ENCODE results near the gene ZNF575. TPM values are rescaled to one million over a fixed set of nuclear protein-coding genes. Genes with fewer than 3 reads are reported as not detected.

ZNF575 gene
- polyA plus RNA-seq, 1 experiment, result 0.16 TPM

DNA sequence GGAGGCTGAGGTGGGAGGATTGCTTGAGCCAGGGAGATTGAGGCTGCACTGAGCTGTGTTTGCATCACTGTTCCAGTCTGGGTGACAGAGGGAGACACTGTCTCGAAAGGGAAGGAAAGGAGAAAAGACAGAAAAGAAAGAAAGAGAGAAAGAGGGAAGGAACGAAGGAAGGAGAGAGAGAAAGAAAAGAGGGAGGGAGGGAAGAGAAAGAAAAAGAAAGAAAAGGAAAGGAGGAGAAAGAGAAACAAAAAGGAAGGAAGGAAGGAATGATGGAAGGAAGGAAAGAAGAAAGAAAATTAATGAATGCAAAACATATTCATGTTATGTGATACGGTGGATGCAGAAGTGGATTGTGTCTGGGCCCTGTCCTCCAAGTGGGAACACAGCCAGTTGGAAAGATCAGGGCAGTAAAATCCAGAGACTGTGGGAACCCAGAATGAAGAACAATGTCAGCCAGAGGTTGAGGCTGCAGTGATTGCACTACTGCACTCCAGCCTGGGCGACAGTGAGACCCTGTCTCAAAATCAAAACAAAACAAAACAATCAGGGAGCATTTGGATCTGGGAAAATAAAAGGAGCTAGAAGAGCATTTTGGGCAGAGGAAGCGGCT lies 34.6 kb upstream of the ZNF575 start:
- Histone ChIP-seq H3K27me3 (ENCODE audit: control insufficient read depth, insufficient read depth, low read length) (no peaks in the 10 kb centered on the region), H3K27ac (ENCODE audit: low read depth, low read length) (no peak overlapping the region), H3K9me3 (ENCODE audit: control insufficient read depth, insufficient read depth, low read length) (no peaks in the 10 kb centered on the region), H3K4me3 (ENCODE audit: low read depth, low read length) (no peak overlapping the region)
- TF ChIP-seq, protein P1, sequence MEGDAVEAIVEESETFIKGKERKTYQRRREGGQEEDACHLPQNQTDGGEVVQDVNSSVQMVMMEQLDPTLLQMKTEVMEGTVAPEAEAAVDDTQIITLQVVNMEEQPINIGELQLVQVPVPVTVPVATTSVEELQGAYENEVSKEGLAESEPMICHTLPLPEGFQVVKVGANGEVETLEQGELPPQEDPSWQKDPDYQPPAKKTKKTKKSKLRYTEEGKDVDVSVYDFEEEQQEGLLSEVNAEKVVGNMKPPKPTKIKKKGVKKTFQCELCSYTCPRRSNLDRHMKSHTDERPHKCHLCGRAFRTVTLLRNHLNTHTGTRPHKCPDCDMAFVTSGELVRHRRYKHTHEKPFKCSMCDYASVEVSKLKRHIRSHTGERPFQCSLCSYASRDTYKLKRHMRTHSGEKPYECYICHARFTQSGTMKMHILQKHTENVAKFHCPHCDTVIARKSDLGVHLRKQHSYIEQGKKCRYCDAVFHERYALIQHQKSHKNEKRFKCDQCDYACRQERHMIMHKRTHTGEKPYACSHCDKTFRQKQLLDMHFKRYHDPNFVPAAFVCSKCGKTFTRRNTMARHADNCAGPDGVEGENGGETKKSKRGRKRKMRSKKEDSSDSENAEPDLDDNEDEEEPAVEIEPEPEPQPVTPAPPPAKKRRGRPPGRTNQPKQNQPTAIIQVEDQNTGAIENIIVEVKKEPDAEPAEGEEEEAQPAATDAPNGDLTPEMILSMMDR (IDR thresholded peaks at IDR 0.05; ENCODE audit: low read depth, low read length), result no peak
- DNase-seq (ENCODE audit: low read depth, low spot score), result no peak
- CTCF ChIA-PET, result interaction anchor here (1.0 to 1.2 kb wide), 2 partner anchors 21 to 51 kb away, joined by 3 read pairs; no protein-coding TSS in a partner anchor
- POLR2A ChIA-PET, result interaction anchor here (0.6 kb wide), 1 partner anchor 41 kb away, joined by 3 read pairs; no protein-coding TSS in a partner anchor

DNA sequence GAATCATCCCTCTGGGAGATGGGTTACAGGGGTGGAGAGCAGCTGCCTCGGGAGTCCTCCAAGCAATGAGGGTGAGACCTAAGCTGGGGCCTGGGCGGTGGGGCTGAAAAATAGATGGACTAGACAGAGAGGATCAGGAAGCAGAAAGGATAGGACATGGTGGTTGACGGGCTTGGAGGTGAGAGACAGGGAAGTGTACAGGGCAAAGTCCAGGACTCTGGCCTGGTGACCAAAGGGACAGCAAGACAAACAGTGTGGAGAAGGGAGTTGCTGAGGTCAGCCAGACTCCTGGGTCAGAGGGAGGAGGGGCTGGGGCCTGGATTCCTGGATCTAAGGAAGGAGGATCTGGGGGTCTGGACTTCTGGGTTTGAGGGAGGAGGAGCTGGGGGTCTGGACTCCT lies 33.9 kb upstream of the ZNF575 start:
- no peak for DNase-seq (ENCODE audit: low read depth, low spot score)
- Histone ChIP-seq H3K9me3 (ENCODE audit: control insufficient read depth, insufficient read depth, low read length) (no peaks in the 10 kb centered on the region), H3K4me3 (ENCODE audit: low read depth, low read length) (no peak overlapping the region), H3K27me3 (ENCODE audit: control insufficient read depth, insufficient read depth, low read length) (no peaks in the 10 kb centered on the region), H3K27ac (ENCODE audit: low read depth, low read length) (no peak overlapping the region)
- ChIA-PET POLR2A (interaction anchor here (0.6 kb wide), 1 partner anchor 42 kb away, joined by 3 read pairs; no protein-coding TSS in a partner anchor), CTCF (interaction anchor here (1.0 to 1.2 kb wide), 2 partner anchors 20 to 52 kb away, joined by 3 read pairs; no protein-coding TSS in a partner anchor)
- TF ChIP-seq, protein P1 (IDR thresholded peaks at IDR 0.05; ENCODE audit: low read depth, low read length), result no peak

DNA sequence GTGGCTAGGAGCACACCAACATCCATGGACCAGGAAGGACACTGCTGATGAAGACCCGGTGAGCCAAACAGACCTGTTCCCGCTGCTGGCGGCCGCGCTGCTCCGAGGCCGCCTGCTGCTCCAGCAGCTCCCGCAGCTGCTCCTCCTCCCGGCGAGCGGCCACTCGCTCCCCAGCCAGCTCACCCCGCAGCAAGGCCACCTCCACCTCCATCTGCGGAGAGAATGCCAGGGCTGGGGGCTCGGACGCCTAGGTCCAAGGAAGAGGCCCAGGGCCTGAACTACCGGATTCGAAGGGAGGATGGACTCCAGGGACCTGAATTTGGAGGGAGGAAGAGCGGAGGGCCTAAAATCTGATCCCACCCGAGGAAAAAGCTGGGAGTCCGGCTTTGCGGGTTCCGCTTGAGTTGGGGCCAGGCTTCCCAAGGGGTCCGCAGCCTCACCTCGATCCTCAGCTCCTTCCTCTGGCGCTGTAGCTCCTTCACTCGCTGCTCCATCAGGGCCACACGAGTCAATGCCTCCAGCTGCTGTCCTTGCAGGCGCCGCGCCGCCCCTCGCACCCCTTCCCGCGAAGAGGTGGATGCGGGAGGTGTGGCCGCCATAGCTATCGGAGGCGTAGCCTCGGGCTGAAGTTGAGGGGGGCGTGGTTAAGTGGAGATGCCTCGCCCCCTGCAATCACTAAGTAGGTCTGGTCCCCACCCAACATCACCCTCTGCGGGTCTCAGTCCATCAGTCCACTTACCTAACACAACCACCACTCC lies 31.1 kb upstream of the ZNF575 start:
- TF ChIP-seq, protein P1 (IDR thresholded peaks at IDR 0.05; ENCODE audit: low read depth, low read length), result no peak
- Histone ChIP-seq H3K9me3 (ENCODE audit: control insufficient read depth, insufficient read depth, low read length) (no peaks in the 10 kb centered on the region), H3K27me3 (ENCODE audit: control insufficient read depth, insufficient read depth, low read length) (no peaks in the 10 kb centered on the region), H3K27ac (ENCODE audit: low read depth, low read length) (no peak overlapping the region), H3K4me3 (ENCODE audit: low read depth, low read length) (no peak overlapping the region)
- ChIA-PET CTCF (interaction anchor here (0.6 to 1.1 kb wide), 4 partner anchors 17 to 960 kb away, joined by 3 to 4 read pairs (median 3); no protein-coding TSS in a partner anchor), POLR2A (interaction anchor here (0.6 to 1.1 kb wide), 3 partner anchors 18 to 28 kb away, joined by 3 to 4 read pairs (median 3); no protein-coding TSS in a partner anchor)
- no peak for DNase-seq (ENCODE audit: low read depth, low spot score)

DNA sequence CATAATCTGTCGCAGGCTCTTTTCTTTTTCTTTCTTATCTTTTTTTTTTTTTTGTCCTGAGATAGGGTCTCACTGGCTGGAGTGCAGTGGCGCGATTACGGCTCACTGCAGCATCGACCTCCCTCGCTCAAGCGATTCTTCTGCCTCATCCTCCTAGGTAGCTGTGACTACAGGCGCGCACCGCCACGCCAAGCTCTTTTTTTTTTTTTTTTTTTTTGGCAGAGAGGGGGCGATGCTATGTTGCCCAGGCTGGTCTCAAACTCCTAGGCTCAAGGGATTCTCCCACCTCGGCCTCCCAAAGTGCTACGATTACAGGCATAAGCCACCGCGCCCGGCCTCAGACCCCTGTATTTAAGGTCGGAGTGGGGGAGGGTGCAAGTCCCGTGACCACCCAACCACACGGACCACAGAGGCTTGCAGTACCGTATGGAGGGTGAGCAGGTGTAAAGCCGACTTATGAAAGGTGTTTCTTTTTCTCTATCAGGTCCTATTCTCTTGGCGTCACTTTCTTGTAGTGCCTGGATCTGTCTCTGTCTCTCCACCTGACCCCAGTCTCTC lies 30.5 kb upstream of the ZNF575 start:
- DNase-seq (ENCODE audit: low read depth, low spot score), result no peak
- ChIA-PET CTCF (interaction anchor here (0.6 to 1.1 kb wide), 3 partner anchors 17 to 961 kb away, joined by 3 to 4 read pairs (median 3); no protein-coding TSS in a partner anchor), POLR2A (interaction anchor here (0.6 to 1.1 kb wide), 4 partner anchors 17 to 98 kb away, joined by 3 to 5 read pairs (median 4); no protein-coding TSS in a partner anchor)
- H3K4me3 ChIP-seq (ENCODE audit: low read depth, low read length), result no peak overlapping the region
- TF ChIP-seq, protein P1 (IDR thresholded peaks at IDR 0.05; ENCODE audit: low read depth, low read length), result no peak
- H3K27ac ChIP-seq (ENCODE audit: low read depth, low read length), result no peak overlapping the region
- H3K9me3 ChIP-seq (ENCODE audit: control insufficient read depth, insufficient read depth, low read length), result no peaks in the 10 kb centered on the region
- no peaks in the 10 kb centered on the region for H3K27me3 ChIP-seq (ENCODE audit: control insufficient read depth, insufficient read depth, low read length)

All from AG04450 (cell line).